HG03571 (cell line): ENCODE data around the gene JAKMIP1.
"Not testable (repeated sequence)": the region's sequence is repeated elsewhere in the genome, so short reads cannot be mapped to it uniquely, and the experiment has no call there.

Experiments
- ATAC-seq: cut with Tn5 transposase; IDR thresholded peaks from one replicate; pipeline ENCODE4 v1.9.1; 2021; ENCODE audit not compliant: unreplicated experiment

JAKMIP1 gene

GRCh38 chr4:6021831-6022606 is 178.3 kb downstream of the JAKMIP1 start:
- no peak for ATAC-seq

GRCh38 chr4:6020613-6021012 is 179.7 kb downstream of the JAKMIP1 start:
- ATAC-seq, result no peak

GRCh38 chr4:6019316-6020263 is 180.8 kb downstream of the JAKMIP1 start:
- no peak for ATAC-seq

GRCh38 chr4:6018331-6018730 is 182.0 kb downstream of the JAKMIP1 start, which contains the start of gene C4orf50:
Gene C4orf50, minus strand, starts transcription at chr4:6018431.
- ATAC-seq, result no peak

- no peak for ATAC-seq
These were observed 182.5 kb downstream of the JAKMIP1 start for GRCh38 chr4:6017800-6018199.

GRCh38 chr4:6017030-6017429 is 183.3 kb downstream of the JAKMIP1 start:
- ATAC-seq, result no peak

GRCh38 chr4:6013564-6013963 is 186.8 kb downstream of the JAKMIP1 start:
- ATAC-seq, result no peak

GRCh38 chr4:6012200-6012599 is 188.1 kb downstream of the JAKMIP1 start:
- no peak for ATAC-seq

- ATAC-seq, result no peak
These were observed 188.7 kb downstream of the JAKMIP1 start for GRCh38 chr4:6011686-6012085.

GRCh38 chr4:6011271-6011671 is 189.1 kb downstream of the JAKMIP1 start:
- no peak for ATAC-seq

GRCh38 chr4:6010789-6011188 is 189.6 kb downstream of the JAKMIP1 start:
- ATAC-seq, result no peak

- no peak for ATAC-seq
These were observed 190.9 kb downstream of the JAKMIP1 start for GRCh38 chr4:6009452-6009851.

- no peak for ATAC-seq
These were observed 191.5 kb downstream of the JAKMIP1 start for GRCh38 chr4:6008766-6009385.

- no peak for ATAC-seq
These were observed 192.2 kb downstream of the JAKMIP1 start for GRCh38 chr4:6008092-6008551.

- no peak for ATAC-seq
These were observed 195.2 kb downstream of the JAKMIP1 start for GRCh38 chr4:6005175-6005574.

GRCh38 chr4:6003485-6003884 is 196.9 kb downstream of the JAKMIP1 start:
- not testable (repeated sequence) for ATAC-seq

- no peak for ATAC-seq
These were observed 197.4 kb downstream of the JAKMIP1 start for GRCh38 chr4:6002926-6003325.

- ATAC-seq, result no peak
These were observed 197.9 kb downstream of the JAKMIP1 start for GRCh38 chr4:6002492-6002833.

- ATAC-seq, result no peak
These were observed 198.5 kb downstream of the JAKMIP1 start for GRCh38 chr4:6001680-6002491.

GRCh38 chr4:5999830-6000365 is 200.5 kb downstream of the JAKMIP1 start:
- ATAC-seq, result no peak
